Renal cortex interstitium (tissue), 11 donors: Measurements from ENCODE around the gene CSNK1E. TPM values are rescaled to one million over a fixed set of nuclear protein-coding genes. Genes with fewer than 3 reads are reported as not detected.
A peak's percentile ranks its signal among the peaks of the same experiment; 100 is the strongest.

ENCODE experiments used
- DNase-seq, 11 donors: peaks; one replicate each; pipeline ENCODE4 v3.0.0-alpha.2; 2013; ENCODE audit warnings: low read depth in 9 of 11, low spot score in 4 of 11; ENCODE audit errors: extremely low read depth in 1 of 11
- polyA plus RNA-seq, 3 donors: library from polyadenylated mRNA; unstranded; fragments of 120-200 nt; gene quantifications; one replicate each; pipeline ENCODE4 v1.2.1, GENCODE V29; 2013; ENCODE audit not compliant: insufficient read length in 3 of 3

Gene CSNK1E
- polyA plus RNA-seq, 3 donors = 111 to 189 (median 145) TPM

- DNase-seq = no peak
Observed at GRCh38 chr22:38244106-38244505, 73.1 kb downstream of the CSNK1E start.

GRCh38 chr22:38243007-38243765 is 74.0 kb downstream of the CSNK1E start:
- peak in 2 of 11 donors; percentile 50 to 59 for DNase-seq

- no peak for DNase-seq
Observed at GRCh38 chr22:38240734-38241252, 76.4 kb downstream of the CSNK1E start.

Other genes starting within 250 kb of the CSNK1E start
- 1 to 10 TPM; 1.4 to 2.7 (median 1.9) TPM for gene SLC16A8, start 233.2 kb downstream of the CSNK1E start, polyA plus RNA-seq
- 10 to 100 TPM in 1 of 3 donors, 1 to 10 TPM in 2; 5.8 to 11.3 (median 7.5) TPM for gene BAIAP2L2, start 206.7 kb downstream of the CSNK1E start, polyA plus RNA-seq
- gene PLA2G6, start 135.6 kb downstream of the CSNK1E start, polyA plus RNA-seq = 10 to 100 TPM; 41.5 to 81.8 (median 44.7) TPM
- gene MAFF, start 115.4 kb downstream of the CSNK1E start, polyA plus RNA-seq = 1 to 10 TPM; 2.6 to 6.6 (median 3.1) TPM
- 10 to 100 TPM; 39.8 to 42.2 (median 42.0) TPM for gene TMEM184B, start 44.4 kb downstream of the CSNK1E start, polyA plus RNA-seq
- under 1 TPM; 0.28 to 0.30 (median 0.29) TPM for gene KCNJ4, start 137.8 kb upstream of the CSNK1E start, polyA plus RNA-seq
- gene KDELR3, start 150.7 kb upstream of the CSNK1E start, polyA plus RNA-seq = 10 to 100 TPM in 2 of 3 donors, 1 to 10 TPM in 1; 9.3 to 11.6 (median 11.2) TPM
- 1,000 to 10,000 TPM in 1 of 3 donors, 100 to 1,000 TPM in 2; 809 to 1,117 (median 924) TPM for gene DDX17, start 188.9 kb upstream of the CSNK1E start, polyA plus RNA-seq